DMS 273 (cell line): Measurements from ENCODE around the gene ARHGAP6.
A peak's percentile ranks its signal among the peaks of the same experiment; 100 is the strongest.
"Not testable (repeated sequence)": the region's sequence is repeated elsewhere in the genome, so short reads cannot be mapped to it uniquely, and the experiment has no call there.

Experiments used
- DNase-seq: peaks from one replicate; lab custom pipeline; 2025; ENCODE audit not compliant: unreplicated experiment; lab: John Stamatoyannopoulos, UW

ARHGAP6 gene

GRCh38 chrX:11257711-11258110 is 408.0 kb downstream of the ARHGAP6 start:
- DNase-seq, result no peak

- no peak for DNase-seq
These were observed 408.4 kb downstream of the ARHGAP6 start for GRCh38 chrX:11257290-11257689.

- no peak for DNase-seq
These were observed 411.2 kb downstream of the ARHGAP6 start for GRCh38 chrX:11254417-11255109.

GRCh38 chrX:11244636-11245035 is 421.1 kb downstream of the ARHGAP6 start:
- DNase-seq, result no peak

- DNase-seq, result no peak
These were observed 423.0 kb downstream of the ARHGAP6 start for GRCh38 chrX:11242704-11243103.

- no peak for DNase-seq
These were observed 424.0 kb downstream of the ARHGAP6 start for GRCh38 chrX:11241720-11242119.

DNA sequence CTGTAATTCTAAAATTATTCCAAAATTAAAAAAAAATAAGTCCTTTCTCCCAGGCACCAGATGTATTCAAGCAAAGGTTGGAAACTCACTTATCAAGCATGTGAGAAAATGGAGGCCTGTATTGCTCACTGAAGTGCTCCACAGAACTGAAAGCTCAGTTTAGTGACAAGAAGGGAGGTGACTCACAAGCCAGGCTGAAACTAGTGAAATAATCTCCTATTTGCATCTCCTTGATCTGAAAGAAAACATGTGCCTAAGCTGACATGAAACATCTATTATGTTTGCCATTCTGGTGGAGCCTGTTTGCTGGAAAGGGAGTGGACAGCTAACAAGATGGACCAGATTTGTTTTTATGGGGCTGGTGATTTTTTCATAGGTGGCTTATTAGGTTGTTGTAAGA is 426.5 kb downstream of the ARHGAP6 start:
- DNase-seq, result no peak

- DNase-seq, result not testable (repeated sequence)
These were observed 430.3 kb downstream of the ARHGAP6 start for GRCh38 chrX:11235377-11235776.

DNA sequence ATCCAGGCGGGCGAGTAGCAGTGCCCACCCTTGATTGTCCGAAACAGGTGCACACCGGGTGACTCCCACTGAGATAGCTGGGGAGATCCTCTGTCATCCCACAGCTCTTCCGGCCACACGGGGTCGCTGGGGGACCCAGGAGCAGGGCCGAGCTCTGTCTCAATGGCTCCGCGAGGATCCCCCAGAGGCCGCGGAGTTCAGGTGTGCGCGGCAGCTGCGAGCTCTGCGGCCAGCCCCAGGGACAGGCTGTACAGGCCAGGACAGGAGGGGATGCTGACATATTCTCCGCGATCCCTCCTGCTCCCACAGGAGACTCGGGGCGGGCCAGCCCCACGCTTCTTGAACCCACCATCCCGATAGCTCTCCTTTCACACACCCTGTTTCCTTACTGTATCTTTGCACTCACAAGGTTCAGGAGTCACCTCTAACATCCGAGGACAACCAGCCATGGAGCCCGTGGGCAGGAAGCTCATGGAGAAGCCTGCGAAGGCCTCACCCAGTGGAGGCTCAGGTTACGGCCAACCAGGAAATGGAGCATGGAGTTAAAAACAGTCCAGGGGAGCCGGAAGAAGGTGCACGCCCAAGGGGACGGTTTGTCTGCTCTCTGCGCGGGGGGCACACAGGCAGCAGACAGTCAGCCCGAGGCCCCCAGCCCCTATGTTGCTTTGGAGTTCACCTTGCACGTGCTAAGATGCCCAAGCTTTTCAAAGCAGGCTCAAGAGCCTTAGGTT is 450.4 kb downstream of the ARHGAP6 start:
- no peak for DNase-seq

GRCh38 chrX:11214346-11215190 is 451.2 kb downstream of the ARHGAP6 start:
- DNase-seq, result no peak

DNA sequence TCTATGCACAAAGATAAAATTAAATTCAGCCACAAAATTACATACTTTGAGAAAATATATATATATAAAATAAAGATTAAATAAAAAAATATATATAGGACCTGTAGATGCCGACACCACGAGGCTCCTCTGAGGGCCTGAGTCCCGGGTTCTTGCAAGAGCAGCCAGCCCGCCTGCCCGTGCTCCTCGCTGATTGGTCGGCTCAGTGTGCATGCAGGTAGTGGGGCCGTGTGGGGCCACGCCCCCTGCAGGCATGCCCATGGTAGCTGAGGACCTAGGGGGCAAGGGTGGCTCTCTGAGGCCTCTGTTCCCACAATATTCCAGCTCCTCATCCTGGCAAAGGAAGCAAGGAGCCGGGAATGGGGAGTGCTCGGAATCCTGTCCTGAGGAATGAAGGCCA is 453.0 kb downstream of the ARHGAP6 start:
- no peak for DNase-seq

- no peak for DNase-seq
These were observed 455.3 kb downstream of the ARHGAP6 start for GRCh38 chrX:11210415-11210801.

GRCh38 chrX:11209798-11210414 is 455.8 kb downstream of the ARHGAP6 start:
- no peak for DNase-seq

- DNase-seq, result no peak
These were observed 459.0 kb downstream of the ARHGAP6 start for GRCh38 chrX:11206716-11207115.

DNA sequence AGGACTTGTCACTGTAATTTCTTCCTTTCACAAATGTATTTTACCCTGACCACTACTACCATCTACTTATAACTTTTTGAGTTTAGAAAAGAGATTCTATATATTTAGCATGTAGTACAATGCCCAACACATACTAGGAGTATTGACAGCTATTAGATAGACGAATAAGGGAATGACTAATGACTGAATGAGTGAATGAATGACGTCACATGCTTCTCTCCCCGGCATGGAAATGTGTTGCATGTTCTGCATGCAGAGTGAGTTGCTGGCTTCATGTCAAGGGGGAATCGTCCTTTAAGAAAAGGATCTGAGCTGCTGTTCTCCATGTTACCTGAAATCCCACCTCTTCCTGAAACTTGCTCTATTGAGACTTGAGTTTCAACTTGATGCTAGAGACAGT is 459.9 kb downstream of the ARHGAP6 start:
- DNase-seq, result no peak

DNA sequence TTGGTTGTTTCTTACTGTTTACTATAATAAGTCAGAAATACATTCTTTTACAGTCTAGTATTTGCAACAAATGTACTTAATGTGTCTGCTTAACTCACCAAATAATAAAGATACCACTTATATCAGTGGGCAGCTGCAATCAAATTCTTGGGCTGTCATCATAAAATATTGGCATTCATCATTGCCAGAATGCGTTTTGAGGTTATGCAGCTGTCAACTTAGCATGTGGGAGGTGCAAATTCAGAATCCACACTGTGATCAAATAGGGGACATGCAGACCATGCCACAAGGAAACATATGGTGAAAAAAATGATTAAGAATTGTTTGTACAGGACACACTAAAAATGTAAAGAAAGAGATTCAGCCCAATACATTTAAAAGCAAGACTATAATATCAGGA is 468.0 kb downstream of the ARHGAP6 start:
- DNase-seq, result no peak

GRCh38 chrX:11196476-11196875 is 469.2 kb downstream of the ARHGAP6 start:
- no peak for DNase-seq

- peak; percentile 33 for DNase-seq
These were observed 472.7 kb downstream of the ARHGAP6 start for GRCh38 chrX:11193035-11193469.

DNA sequence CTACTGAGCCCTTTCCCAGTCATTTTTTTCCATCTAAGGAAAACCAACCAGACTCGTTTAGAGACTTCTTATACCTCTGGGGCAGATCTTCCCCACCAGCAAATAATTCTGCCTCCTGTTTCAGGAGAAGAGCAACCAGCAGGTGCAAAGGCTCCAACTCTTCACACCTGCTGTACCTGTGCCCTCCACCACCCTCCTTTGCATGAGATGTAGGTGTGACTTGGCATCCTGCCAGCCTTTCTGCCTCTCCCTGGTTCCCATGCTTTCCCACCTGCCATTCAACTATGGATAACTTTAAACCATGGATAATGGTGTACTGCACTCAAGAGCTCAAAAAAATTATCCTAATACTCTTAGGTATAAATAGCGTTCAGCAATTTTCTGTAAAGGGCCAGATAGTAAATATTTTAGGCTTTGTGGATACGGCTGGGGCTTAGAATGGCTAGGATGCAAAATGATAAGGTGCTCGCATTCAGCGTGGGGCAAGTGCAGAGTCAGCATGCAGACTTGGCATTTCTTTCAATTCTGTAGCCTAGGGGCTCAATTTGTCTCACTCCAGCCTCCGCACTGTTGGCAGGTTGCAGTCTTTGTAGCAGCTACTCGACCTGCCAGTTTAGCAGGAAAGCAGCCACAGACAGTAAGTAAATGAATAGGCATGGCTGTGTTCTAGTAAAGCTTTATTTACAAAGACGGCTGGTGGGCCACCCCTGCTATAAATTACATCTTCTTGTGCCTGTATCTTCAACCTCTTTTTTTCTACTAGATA is 474.8 kb downstream of the ARHGAP6 start:
- no peak for DNase-seq

GRCh38 chrX:11189097-11189496 is 476.6 kb downstream of the ARHGAP6 start:
- DNase-seq, result no peak

DNA sequence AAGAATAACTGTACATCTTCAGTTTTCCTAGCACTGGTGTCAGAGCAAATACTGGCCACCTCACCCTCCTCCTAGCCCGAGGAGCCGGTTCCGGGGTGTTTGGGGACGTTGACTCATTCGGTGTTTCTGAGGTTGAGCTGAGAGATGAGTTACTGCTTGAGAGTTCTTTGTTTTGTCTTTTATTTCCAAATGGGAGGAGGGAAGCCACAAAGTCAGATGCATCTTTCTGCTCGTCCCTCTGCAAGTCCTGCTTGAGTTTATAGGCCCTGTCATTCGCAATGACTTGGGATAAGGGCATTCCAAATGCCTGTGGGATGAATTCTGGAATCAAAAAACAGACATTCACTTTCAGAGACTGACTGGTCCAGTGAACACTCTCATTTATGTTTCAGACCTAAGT is 477.1 kb downstream of the ARHGAP6 start:
- DNase-seq, result no peak
